Measurements from ENCODE around the gene RPL34.

Gene RPL34

GRCh38 chr4:108624263-108625056 lies 4.1 kb downstream of the RPL34 start:
- no peak for DNase-seq (ENCODE audit: low read depth in 2 of 2)

GRCh38 chr4:108626056-108626455 lies 5.7 kb downstream of the RPL34 start:
- no peak for DNase-seq (ENCODE audit: low read depth in 2 of 2)

- no peak for DNase-seq (ENCODE audit: low read depth in 2 of 2)
These were observed 8.0 kb downstream of the RPL34 start for GRCh38 chr4:108628411-108628810.

GRCh38 chr4:108635070-108635655 lies 14.8 kb downstream of the RPL34 start:
- DNase-seq (ENCODE audit: low read depth in 2 of 2): no peak

- DNase-seq (ENCODE audit: low read depth in 2 of 2): peak; percentile 50 to 58
These were observed 15.9 kb downstream of the RPL34 start for GRCh38 chr4:108636246-108636645.

GRCh38 chr4:108637856-108638255 lies 17.5 kb downstream of the RPL34 start:
- no peak for DNase-seq (ENCODE audit: low read depth in 2 of 2)

GRCh38 chr4:108644237-108644636 lies 23.9 kb downstream of the RPL34 start:
- DNase-seq (ENCODE audit: low read depth in 2 of 2): peak; percentile 47 to 51

- DNase-seq (ENCODE audit: low read depth in 2 of 2): no peak
These were observed 26.3 kb downstream of the RPL34 start for GRCh38 chr4:108646706-108647105.

- DNase-seq (ENCODE audit: low read depth in 2 of 2): no peak
These were observed 29.5 kb downstream of the RPL34 start for GRCh38 chr4:108649863-108650211.

GRCh38 chr4:108650212-108651013 lies 30.0 kb downstream of the RPL34 start, which contains the start of gene OSTC:
Gene OSTC, plus strand, starts transcription at chr4:108650599. Its CDS starts 57 bp downstream, at chr4:108650656.
- DNase-seq (ENCODE audit: low read depth in 2 of 2): peak; percentile 96

- peak in 1 of 2 experiments; percentile 42 for DNase-seq (ENCODE audit: low read depth in 2 of 2)
These were observed 30.8 kb downstream of the RPL34 start for GRCh38 chr4:108651014-108651791.

- DNase-seq (ENCODE audit: low read depth in 2 of 2): no peak
These were observed 42.3 kb downstream of the RPL34 start for GRCh38 chr4:108662629-108663028.

GRCh38 chr4:108674356-108674977 lies 54.1 kb downstream of the RPL34 start:
- no peak for DNase-seq (ENCODE audit: low read depth in 2 of 2)

Measured in fibroblast of skin of left quadriceps (primary cell).